ENCODE data around the gene CDH4. TPM values are rescaled to one million over a fixed set of nuclear protein-coding genes. Genes with fewer than 3 reads are reported as not detected.

The CDH4 gene
- total and polyA plus RNA-seq, 2 of the 13 experiments (the other 11 are each of a cell fraction or from before 2014, with no cell fraction given) = not detected

- Histone ChIP-seq H3K4me3 (replicated peaks in 1 of 3; ENCODE audit: insufficient read depth in 1 of 3, low read depth in 2 of 3, low read length in 3 of 3) (no peak overlapping the region), H4K20me1 (ENCODE audit: insufficient read depth, low read length) (peaks cover 3% of the 10 kb centered on the region; the same call in 1 of the 2 replicates), H3K27ac (ENCODE audit: extremely low read length, insufficient read depth, low read length) (no peak overlapping the region), H2AFZ (ENCODE audit: low read length) (no peak overlapping the region), H3K79me2 (ENCODE audit: insufficient read depth, low read length) (no peaks in the 10 kb centered on the region), H3K9me3 (ENCODE audit: low read length) (no peaks in the 10 kb centered on the region), H3K4me1 (ENCODE audit: insufficient read depth, low read length) (no peaks in the 10 kb centered on the region), H3K9ac (ENCODE audit: insufficient read depth, low read depth, low read length) (no peak overlapping the region), H3K36me3 (replicated peaks in 1 of 2; ENCODE audit: control insufficient read depth in 1 of 2, insufficient read depth in 2 of 2, low read length in 2 of 2) (no peaks in the 10 kb centered on the region), H3K27me3 (ENCODE audit: control insufficient read depth in 1 of 2, insufficient read depth in 2 of 2, low read length in 2 of 2) (peaks cover 9 to 47% of the 10 kb centered on the region in 2 experiments), H3K4me2 (ENCODE audit: low read depth, low read length) (no peak overlapping the region)
- 32% methylated on average over 10 of the region's 10 CpGs for WGBS (ENCODE audit: low lambda C conversion rate)
- CTCF ChIA-PET (ENCODE audit: low intra/inter-chr PET ratio, low total read pairs) = no interaction called here
- POLR2A ChIA-PET = no interaction called here
- DNase-seq (ENCODE audit: low spot score) = no peak
- BruUV-seq (replicated peaks) = no TSS peak
- no peak for ATAC-seq
- intact Hi-C loops (cut with micrococcal nuclease; ENCODE audit: unreplicated experiment) (no loop called here), in situ Hi-C loops (cut with HindIII; ENCODE audit: extremely low pct_ligation_motif_present, low pct_unique_long_range_greater_than_20kb) (no loop called here)
- TF ChIP-seq FOXK1 (CRISPR knock-in tag; IDR thresholded peaks at IDR 0.05; ENCODE audit: borderline replicate concordance, low read depth) (no peak), MNT (IDR thresholded peaks at IDR 0.05) (0 out of 2 replicates have a peak, but pooled peaks have one; percentile 26)
- no peak for FAIRE-seq
Observed at GRCh38 chr20:61306937-61307475, 54.9 kb downstream of the CDH4 start.

- in situ Hi-C loops (cut with HindIII; ENCODE audit: extremely low pct_ligation_motif_present, low pct_unique_long_range_greater_than_20kb) = no loop called here
- Histone ChIP-seq H3K36me3 (replicated peaks in 1 of 2; ENCODE audit: control insufficient read depth in 1 of 2, insufficient read depth in 2 of 2, low read length in 2 of 2) (no peaks in the 10 kb centered on the region), H2AFZ (ENCODE audit: low read length) (no peak overlapping the region), H3K9ac (ENCODE audit: insufficient read depth, low read depth, low read length) (no peak overlapping the region), H4K20me1 (ENCODE audit: insufficient read depth, low read length) (no peaks in the 10 kb centered on the region), H3K4me3 (replicated peaks in 1 of 3; ENCODE audit: insufficient read depth in 1 of 3, low read depth in 2 of 3, low read length in 3 of 3) (no peak overlapping the region), H3K27ac (ENCODE audit: extremely low read length, insufficient read depth, low read length) (no peak overlapping the region), H3K79me2 (ENCODE audit: insufficient read depth, low read length) (no peaks in the 10 kb centered on the region), H3K4me2 (ENCODE audit: low read depth, low read length) (no peak overlapping the region), H3K4me1 (ENCODE audit: insufficient read depth, low read length) (no peaks in the 10 kb centered on the region), H3K9me3 (ENCODE audit: low read length) (no peaks in the 10 kb centered on the region), H3K27me3 (ENCODE audit: control insufficient read depth in 1 of 2, insufficient read depth in 2 of 2, low read length in 2 of 2) (peaks cover 9 to 38% of the 10 kb centered on the region in 2 experiments; a peak in 4 of 5 replicates)
- 15% methylated on average over 14 of the region's 15 CpGs for WGBS (ENCODE audit: low lambda C conversion rate)
- ChIA-PET POLR2A (no interaction called here), CTCF (ENCODE audit: low intra/inter-chr PET ratio, low total read pairs) (no interaction called here)
- intact Hi-C loops (cut with micrococcal nuclease; ENCODE audit: unreplicated experiment) = no loop called here
- DNase-seq (ENCODE audit: low spot score) = no peak
- no peak for ATAC-seq
- no peak for FAIRE-seq
- BruUV-seq (replicated peaks) = no TSS peak
- TF ChIP-seq HMGXB3 (CRISPR knock-in tag; IDR thresholded peaks at IDR 0.05; ENCODE audit: borderline replicate concordance) (no peak), GATA4 (IDR thresholded peaks at IDR 0.05; ENCODE audit: borderline replicate concordance, low read depth) (no peak), DBP (CRISPR knock-in tag; IDR thresholded peaks at IDR 0.05; ENCODE audit: not compliant biosample characterization) (no peak), ZSCAN9 (CRISPR knock-in tag; IDR thresholded peaks at IDR 0.05; ENCODE audit: borderline replicate concordance) (no peak)
Observed at GRCh38 chr20:61307686-61308476, 55.8 kb downstream of the CDH4 start.

All from HepG2 (cell line).